OCI-LY3 (cell line): ENCODE data around the gene RRH.

Experiments
- CTCF ChIP-seq: fragments of 200-600, 300-600 bp; sonication (generic); IDR thresholded peaks from 2 replicates; pipeline ENCODE4 v1.5.1; 2014; ENCODE audit warnings: antibody characterized with exemption, low read length, low read depth
- EZH2phosphoT487 ChIP-seq: fragments of 200-600 bp; shearing (Covaris generic); IDR thresholded peaks from 2 replicates; pipeline ENCODE4 v1.6.1; 2018; ENCODE audit warnings: antibody characterized with exemption, mixed run types, low read depth

- TF ChIP-seq CTCF, result no peak
- no peak for TF ChIP-seq EZH2phosphoT487
Observed at GRCh38 chr4:109870061-109870460, 42.3 kb downstream of the RRH start.
